Keratinocyte (primary cell): Measurements from ENCODE around the gene DPH5. TPM values are rescaled to one million over a fixed set of nuclear protein-coding genes. Genes with fewer than 3 reads are reported as not detected.

Source experiments
- DNase-seq: peaks from one replicate; pipeline ENCODE4 v3.0.0-alpha.2; 2011; ENCODE audit warnings: low read depth, missing footprints, low spot score
- FAIRE-seq: peaks from 2 replicates; lab custom pipeline; 2011; peaks lifted over from hg19 to GRCh38; lab: Jason Lieb, UNC
- H2AFZ ChIP-seq: 2 replicates; pipeline ENCODE4 v1.6.0; 2012; ENCODE audit warnings: low read length, control low read depth, inconsistent platforms; ENCODE audit not compliant: control insufficient read depth
- H3K27ac ChIP-seq: 2 replicates; pipeline ENCODE4 v1.5.1; 2011; ENCODE audit warnings: low read length; ENCODE audit not compliant: control insufficient read depth, insufficient read depth
- H3K27me3 ChIP-seq: 3 replicates; pipeline ENCODE4 v1.6.0; 2011; ENCODE audit warnings: low read length; ENCODE audit not compliant: control insufficient read depth, insufficient read depth; ENCODE audit errors: extremely low read depth
- H3K36me3 ChIP-seq, 2 experiments: 2 replicates in 1 of 2; 3 replicates in 1 of 2; pipeline ENCODE4 v1.5.1; 2011; ENCODE audit warnings: low read length in 2 of 2, mild to moderate bottlenecking in 1 of 2; ENCODE audit not compliant: control insufficient read depth in 2 of 2, insufficient read depth in 2 of 2; ENCODE audit errors: extremely low read depth in 1 of 2
- H3K4me1 ChIP-seq: 3 replicates; pipeline ENCODE4 v1.5.1; 2011; ENCODE audit warnings: low read length; ENCODE audit not compliant: control insufficient read depth, insufficient read depth; ENCODE audit errors: extremely low read depth
- H3K4me2 ChIP-seq: 3 replicates; pipeline ENCODE4 v1.6.0; 2011; ENCODE audit warnings: low read depth, low read length; ENCODE audit not compliant: control insufficient read depth, insufficient read depth; ENCODE audit errors: extremely low read depth
- H3K4me3 ChIP-seq, 3 experiments: fragments of 200-600 bp in 1 of 3; sonication (generic) in 1 of 3; 2 replicates in 2 of 3; 3 replicates in 1 of 3; pipeline ENCODE4 v1.5.1; 2011 to 2016; ENCODE audit warnings: low read length in 3 of 3, mild to moderate bottlenecking in 3 of 3, control low read depth in 2 of 3, inconsistent platforms in 1 of 3, low read depth in 1 of 3, mixed read lengths in 1 of 3, mixed run types in 1 of 3, moderate library complexity in 1 of 3; ENCODE audit not compliant: control insufficient read depth in 2 of 3, insufficient read depth in 2 of 3; ENCODE audit errors: extremely low read depth in 1 of 3
- H3K79me2 ChIP-seq: 2 replicates; pipeline ENCODE4 v1.6.0; 2012; ENCODE audit warnings: low read length; ENCODE audit not compliant: control insufficient read depth, insufficient read depth
- H3K9ac ChIP-seq: 3 replicates; pipeline ENCODE4 v1.6.0; 2011; ENCODE audit warnings: low read length; ENCODE audit not compliant: control insufficient read depth, insufficient read depth; ENCODE audit errors: extremely low read depth
- H3K9me1 ChIP-seq: 3 replicates; pipeline ENCODE4 v1.6.0; 2011; ENCODE audit warnings: low read length; ENCODE audit not compliant: control insufficient read depth, insufficient read depth; ENCODE audit errors: extremely low read depth
- H3K9me3 ChIP-seq: 2 replicates; pipeline ENCODE4 v1.5.1; 2012; ENCODE audit warnings: low read depth, low read length; ENCODE audit not compliant: control insufficient read depth
- H4K20me1 ChIP-seq: 3 replicates; pipeline ENCODE4 v1.6.0; 2011; ENCODE audit warnings: low read length; ENCODE audit not compliant: control insufficient read depth, insufficient read depth; ENCODE audit errors: extremely low read depth
- CTCF ChIP-seq, 3 experiments: IDR thresholded peaks in 1 of 3; conservative IDR thresholded peaks in 1 of 3; optimal IDR thresholded peaks in 1 of 3; 2 replicates in 2 of 3; 3 replicates in 1 of 3; pipeline versions ENCODE3 to v1.5.1; 2011; ENCODE audit warnings: low read length in 3 of 3, mild to moderate bottlenecking in 3 of 3, moderate library complexity in 2 of 3, control low read depth in 1 of 3, inconsistent platforms in 1 of 3; ENCODE audit not compliant: insufficient read depth in 2 of 3; ENCODE audit errors: extremely low read depth in 1 of 3
- EZH2 ChIP-seq: IDR thresholded peaks from one replicate; pipeline ENCODE4 v1.6.1; 2012; ENCODE audit warnings: inconsistent platforms, mild to moderate bottlenecking, low read length, moderate library complexity
- dilution Hi-C: fragments of 300-500 bp; cut with MboI; formaldehyde crosslinking; loops from one replicate; pipeline ENCODE4 v1.7.0; 2020; ENCODE audit warnings: low sequenced_read_pairs; ENCODE audit not compliant: extremely low pct_ligation_motif_present
- polyA plus RNA-seq, 5 experiments: library from polyadenylated mRNA; depleted of rRNA in 3 of 5; stranded (reverse) in 3 of 5; stranded (forward) in 1 of 5; unstranded in 1 of 5; fragments of >200 nt; gene quantifications; 1 replicate in 1 of 5; 2 replicates in 3 of 5; 3 replicates in 1 of 5; pipeline versions ENCODE4 v1.2.1 to v1.2.3, GENCODE V29; 2011 to 2012; ENCODE audit warnings: missing spikeins in 2 of 5, low read depth in 1 of 5, low replicate concordance in 1 of 5

DPH5 gene
- polyA plus RNA-seq, 1 donor (not counting 4 experiments of a cell fraction or from before 2014, with no cell fraction given), result 98.0 TPM

GRCh38 chr1:101022294-101022693 is 3.3 kb downstream of the DPH5 start:
- Histone ChIP-seq H3K9me3 (no peaks in the 10 kb centered on the region), H3K27me3 (no peaks in the 10 kb centered on the region), H4K20me1 (no peaks in the 10 kb centered on the region), H2AFZ (no peak overlapping the region), H3K4me3 (no peak overlapping the region), H3K9ac (no peak overlapping the region), H3K9me1 (no peaks in the 10 kb centered on the region), H3K4me2 (no peak overlapping the region), H3K79me2 (peaks cover 40% of the 10 kb centered on the region), H3K4me1 (peaks cover 10% of the 10 kb centered on the region), H3K36me3 (peaks cover 8 to 12% of the 10 kb centered on the region in 2 experiments), H3K27ac (no peak overlapping the region)
- FAIRE-seq, result no peak
- dilution Hi-C loops, result no loop called here
- TF ChIP-seq CTCF (optimal IDR thresholded peaks at IDR 0.05 in 1 of 3, IDR thresholded peaks at IDR 0.05 in 1 of 3, conservative IDR thresholded peaks at IDR 0.05 in 1 of 3; ENCODE audit: extremely low read depth in 1 of 3, insufficient read depth in 2 of 3, low read length in 3 of 3), result no peak
- no peak for TF ChIP-seq EZH2
- DNase-seq, result no peak

- no peak for FAIRE-seq
- peaks cover 10% of the 10 kb centered on the region for H3K4me1 ChIP-seq
- no peak overlapping the region for H3K4me2 ChIP-seq
- no peaks in the 10 kb centered on the region for H3K79me2 ChIP-seq
- no peaks in the 10 kb centered on the region for H3K27me3 ChIP-seq
- dilution Hi-C loops, result no loop called here
- no peak overlapping the region for H3K4me3 ChIP-seq
- H2AFZ ChIP-seq, result no peak overlapping the region
- H3K9ac ChIP-seq, result no peak overlapping the region
- H3K36me3 ChIP-seq, result peaks cover 10 to 18% of the 10 kb centered on the region in 2 experiments
- DNase-seq, result no peak
- no peak overlapping the region for H3K27ac ChIP-seq
- H3K9me3 ChIP-seq, result no peaks in the 10 kb centered on the region
- no peaks in the 10 kb centered on the region for H4K20me1 ChIP-seq
- no peak for TF ChIP-seq EZH2
- TF ChIP-seq CTCF (optimal IDR thresholded peaks at IDR 0.05 in 1 of 3, IDR thresholded peaks at IDR 0.05 in 1 of 3, conservative IDR thresholded peaks at IDR 0.05 in 1 of 3; ENCODE audit: extremely low read depth in 1 of 3, insufficient read depth in 2 of 3, low read length in 3 of 3), result no peak
- no peaks in the 10 kb centered on the region for H3K9me1 ChIP-seq
Measured at GRCh38 chr1:101017448-101017847, 8.1 kb downstream of the DPH5 start.
